Activated CD4-positive, CD25-positive, alpha-beta regulatory T cell treated with anti-CD3 and anti-CD28 coated beads, Interleukin-2, amount 50 U/mL, for 24 hours (primary cell): ENCODE measurements around the gene FMN1.
"Not testable (repeated sequence)": the region's sequence is repeated elsewhere in the genome, so short reads cannot be mapped to it uniquely, and the experiment has no call there.

Experiments
- ATAC-seq, 2 donors: fragments of 150-1000 bp; cut with Tn5 transposase; one replicate each; pipeline ENCODE4 v1.10.0; 2021; ENCODE audit warnings: mild to moderate bottlenecking in 1 of 2, moderate library complexity in 1 of 2

FMN1 gene

GRCh38 chr15:32959077-32959476 lies 235.4 kb downstream of the FMN1 start:
- ATAC-seq: no peak

- no peak for ATAC-seq
Measured at GRCh38 chr15:32957219-32957618, 237.3 kb downstream of the FMN1 start.

- no peak for ATAC-seq
Measured at GRCh38 chr15:32956711-32957110, 237.8 kb downstream of the FMN1 start.

GRCh38 chr15:32956006-32956405 lies 238.5 kb downstream of the FMN1 start:
- ATAC-seq: no peak

GRCh38 chr15:32953533-32953910 lies 241.0 kb downstream of the FMN1 start:
- ATAC-seq: no peak

- ATAC-seq: no peak
Measured at GRCh38 chr15:32952901-32953532, 241.5 kb downstream of the FMN1 start.

- no peak for ATAC-seq
Measured at GRCh38 chr15:32951736-32952464, 242.6 kb downstream of the FMN1 start.

GRCh38 chr15:32950051-32950450 lies 244.5 kb downstream of the FMN1 start:
- ATAC-seq: not testable (repeated sequence)

- no peak for ATAC-seq
Measured at GRCh38 chr15:32946210-32946609, 248.3 kb downstream of the FMN1 start.

- ATAC-seq: no peak
Measured at GRCh38 chr15:32944431-32944830, 250.1 kb downstream of the FMN1 start.

- ATAC-seq: no peak
Measured at GRCh38 chr15:32943711-32944110, 250.8 kb downstream of the FMN1 start.

- ATAC-seq: no peak
Measured at GRCh38 chr15:32942401-32942841, 252.1 kb downstream of the FMN1 start.

- ATAC-seq: no peak
Measured at GRCh38 chr15:32941823-32942222, 252.7 kb downstream of the FMN1 start.

- ATAC-seq: no peak
Measured at GRCh38 chr15:32936976-32937375, 257.5 kb downstream of the FMN1 start.

- ATAC-seq: no peak
Measured at GRCh38 chr15:32936283-32936918, 258.1 kb downstream of the FMN1 start.

- ATAC-seq: no peak
Measured at GRCh38 chr15:32935139-32935538, 259.4 kb downstream of the FMN1 start.

GRCh38 chr15:32933236-32933635 lies 261.3 kb downstream of the FMN1 start:
- ATAC-seq: no peak

- no peak for ATAC-seq
Measured at GRCh38 chr15:32928876-32929275, 265.6 kb downstream of the FMN1 start.

GRCh38 chr15:32927124-32927523 lies 267.4 kb downstream of the FMN1 start:
- ATAC-seq: no peak

GRCh38 chr15:32923176-32923575 lies 271.3 kb downstream of the FMN1 start:
- no peak for ATAC-seq

- ATAC-seq: no peak
Measured at GRCh38 chr15:32922541-32922940, 272.0 kb downstream of the FMN1 start.

- ATAC-seq: no peak
Measured at GRCh38 chr15:32919749-32920414, 274.6 kb downstream of the FMN1 start.

GRCh38 chr15:32918547-32918946 lies 276.0 kb downstream of the FMN1 start:
- no peak for ATAC-seq

- ATAC-seq: no peak
Measured at GRCh38 chr15:32910839-32911238, 283.7 kb downstream of the FMN1 start.
